ENCODE data around the gene TUBGCP5.

TUBGCP5 gene

GRCh38 chr15:22956978-22957260 is 82.5 kb downstream of the TUBGCP5 start:
- Mint-ChIP-seq H3K4me3 (no peak overlapping the region), H3K36me3 (ENCODE audit: low read depth) (no peaks in the 10 kb centered on the region), H3K4me1 (ENCODE audit: low read depth) (no peaks in the 10 kb centered on the region), H3K9me3 (no peaks in the 10 kb centered on the region), H3K27ac (no peak overlapping the region), H3K27me3 (no peaks in the 10 kb centered on the region)
- no peak for DNase-seq

DNA sequence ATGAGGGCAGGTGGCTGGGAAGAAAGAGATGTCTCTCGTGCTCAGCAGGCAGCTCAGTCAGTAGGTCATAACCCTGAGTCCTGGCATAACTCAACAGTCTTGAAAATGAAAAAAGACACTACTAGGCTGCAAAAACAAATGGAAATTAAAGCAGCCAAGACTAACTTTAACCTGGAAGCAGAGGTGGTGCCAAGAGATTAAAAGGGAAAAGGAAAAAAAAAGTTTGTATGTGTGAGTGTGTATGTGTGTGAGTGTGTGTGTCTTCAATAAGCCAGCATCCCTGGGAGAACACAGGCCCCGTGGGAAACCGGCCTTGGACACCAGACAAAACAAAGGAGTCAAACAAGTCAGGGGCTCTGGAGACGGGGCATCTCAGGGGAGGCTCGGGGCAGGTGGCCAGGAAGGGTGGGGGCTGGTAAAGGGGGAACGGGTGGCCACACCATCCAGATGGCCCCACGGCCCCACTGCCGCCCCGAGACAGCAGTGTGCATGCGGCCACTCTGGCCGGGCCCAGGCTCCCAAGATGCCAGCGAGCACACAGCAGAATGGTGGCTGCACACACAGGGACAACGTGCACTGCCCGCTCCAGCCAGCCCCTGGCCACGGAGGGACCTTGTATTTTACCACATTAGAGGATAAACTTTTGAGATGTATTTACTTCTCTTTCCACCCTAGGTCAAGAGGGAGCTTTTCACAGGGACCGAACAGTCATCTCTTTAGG is 83.0 kb downstream of the TUBGCP5 start:
- Mint-ChIP-seq H3K36me3 (ENCODE audit: low read depth) (no peaks in the 10 kb centered on the region), H3K9me3 (no peaks in the 10 kb centered on the region), H3K4me1 (ENCODE audit: low read depth) (no peaks in the 10 kb centered on the region), H3K27ac (no peak overlapping the region), H3K4me3 (no peak overlapping the region), H3K27me3 (no peaks in the 10 kb centered on the region)
- no peak for DNase-seq

DNA sequence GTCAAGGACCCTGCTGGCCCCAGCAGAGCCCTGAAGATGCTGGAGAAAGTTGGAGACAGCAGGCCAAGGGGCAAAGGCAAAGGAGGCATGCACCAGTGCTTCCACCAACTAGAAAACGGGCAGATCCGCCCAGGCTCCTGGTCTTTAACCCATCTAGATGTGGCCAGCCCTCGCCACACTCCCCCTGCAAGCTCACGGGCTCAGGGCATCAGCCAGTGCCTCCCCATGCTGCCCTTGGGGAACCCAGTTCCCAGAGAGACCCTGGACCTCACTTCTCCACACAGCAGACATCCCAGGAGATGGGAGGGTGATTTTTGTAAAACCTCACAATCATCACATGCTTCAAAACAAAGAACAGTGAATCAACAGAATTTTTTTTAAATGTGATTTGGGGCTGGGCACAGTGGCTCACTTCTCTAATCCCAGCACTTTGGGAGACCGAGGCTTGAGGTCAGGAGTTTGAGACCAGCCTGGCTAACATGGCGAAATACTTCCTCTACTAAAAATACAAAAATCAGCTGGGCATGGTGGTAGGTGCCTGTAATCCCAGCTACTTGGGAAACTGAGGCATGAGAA is 83.7 kb downstream of the TUBGCP5 start:
- no peaks in the 10 kb centered on the region for H3K4me1 Mint-ChIP-seq (ENCODE audit: low read depth)
- H3K36me3 Mint-ChIP-seq (ENCODE audit: low read depth), result no peaks in the 10 kb centered on the region
- DNase-seq, result no peak
- H3K27ac Mint-ChIP-seq, result no peak overlapping the region
- H3K27me3 Mint-ChIP-seq, result no peaks in the 10 kb centered on the region
- no peaks in the 10 kb centered on the region for H3K9me3 Mint-ChIP-seq
- no peak overlapping the region for H3K4me3 Mint-ChIP-seq

- H3K9me3 Mint-ChIP-seq, result no peaks in the 10 kb centered on the region
- H3K27me3 Mint-ChIP-seq, result no peaks in the 10 kb centered on the region
- H3K36me3 Mint-ChIP-seq (ENCODE audit: low read depth), result no peaks in the 10 kb centered on the region
- H3K27ac Mint-ChIP-seq, result no peak overlapping the region
- H3K4me1 Mint-ChIP-seq (ENCODE audit: low read depth), result no peaks in the 10 kb centered on the region
- DNase-seq, result no peak
- no peak overlapping the region for H3K4me3 Mint-ChIP-seq
Observed at GRCh38 chr15:22954798-22955543, 84.4 kb downstream of the TUBGCP5 start.

DNA sequence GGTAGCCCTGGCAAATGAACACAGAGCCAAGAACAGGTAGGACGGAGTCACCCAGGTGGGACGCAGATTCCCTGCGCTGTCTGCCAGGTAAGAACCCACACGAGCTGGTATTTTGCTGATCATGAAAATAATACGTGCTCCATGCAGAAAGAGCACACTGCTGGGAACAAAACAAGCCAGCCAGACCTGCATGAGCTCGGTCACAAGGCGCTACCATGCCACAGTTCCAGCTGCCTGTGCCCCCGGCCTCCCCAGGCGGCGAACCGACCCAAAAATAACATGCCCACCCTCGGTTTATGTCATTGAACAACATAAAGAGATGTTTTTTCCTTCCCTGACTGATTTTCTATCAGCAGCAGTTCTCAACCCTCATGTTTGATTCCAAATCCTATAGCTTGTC is 85.0 kb downstream of the TUBGCP5 start:
- H3K9me3 Mint-ChIP-seq, result no peaks in the 10 kb centered on the region
- no peak for DNase-seq
- no peaks in the 10 kb centered on the region for H3K27me3 Mint-ChIP-seq
- no peaks in the 10 kb centered on the region for H3K36me3 Mint-ChIP-seq (ENCODE audit: low read depth)
- H3K27ac Mint-ChIP-seq, result no peak overlapping the region
- peaks cover under 1% of the 10 kb centered on the region for H3K4me1 Mint-ChIP-seq (ENCODE audit: low read depth)
- H3K4me3 Mint-ChIP-seq, result no peak overlapping the region

DNA sequence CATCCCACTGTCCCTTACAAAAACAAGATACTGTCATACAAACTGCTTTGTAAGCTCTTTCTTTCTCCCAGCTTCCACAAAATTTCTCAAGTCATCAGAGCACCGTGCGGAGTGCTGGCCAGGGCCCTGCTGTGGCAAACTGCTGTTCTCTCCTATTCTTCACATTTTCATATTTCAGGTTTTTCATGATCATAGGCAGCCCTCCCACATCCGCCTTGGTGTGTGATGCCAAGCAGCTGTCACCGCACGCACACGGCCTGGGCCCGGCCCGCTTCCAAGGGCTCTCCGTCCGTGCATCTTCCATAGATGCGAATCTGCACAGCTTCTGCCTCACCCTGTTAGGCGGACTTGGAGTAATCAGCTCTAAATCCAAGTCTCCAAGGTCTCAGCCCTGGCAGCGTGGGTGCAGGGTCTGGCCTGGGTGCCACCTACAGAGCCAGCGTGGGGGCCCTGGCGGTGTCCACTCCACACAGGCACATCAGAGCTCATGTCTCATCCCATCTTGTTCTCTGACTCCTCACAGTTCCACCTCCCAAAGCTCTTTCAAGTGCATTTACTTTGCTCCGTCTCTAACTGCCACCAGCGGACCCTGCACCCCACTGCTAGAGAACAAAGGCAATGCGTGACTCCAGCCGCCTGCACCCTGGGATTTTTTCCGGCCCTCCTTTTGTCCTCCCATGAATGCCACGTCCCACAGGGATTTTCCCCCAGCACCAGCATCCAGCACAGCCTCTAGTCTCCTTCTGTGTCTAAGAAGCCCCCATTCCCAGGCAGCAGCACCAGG is 86.4 kb downstream of the TUBGCP5 start:
- no peak for DNase-seq
- H3K27me3 Mint-ChIP-seq, result peaks cover 2% of the 10 kb centered on the region
- no peak overlapping the region for H3K4me3 Mint-ChIP-seq
- peaks cover 13% of the 10 kb centered on the region for H3K4me1 Mint-ChIP-seq (ENCODE audit: low read depth)
- H3K27ac Mint-ChIP-seq, result no peak overlapping the region
- H3K9me3 Mint-ChIP-seq, result no peaks in the 10 kb centered on the region
- H3K36me3 Mint-ChIP-seq (ENCODE audit: low read depth), result no peaks in the 10 kb centered on the region

GRCh38 chr15:22951381-22952280 is 87.7 kb downstream of the TUBGCP5 start:
- Mint-ChIP-seq H3K27ac (no peak overlapping the region), H3K27me3 (peaks cover 2% of the 10 kb centered on the region), H3K9me3 (no peaks in the 10 kb centered on the region), H3K36me3 (ENCODE audit: low read depth) (no peaks in the 10 kb centered on the region), H3K4me1 (ENCODE audit: low read depth) (peaks cover 13% of the 10 kb centered on the region), H3K4me3 (no peak overlapping the region)
- DNase-seq, result no peak

GRCh38 chr15:22951031-22951380 is 88.4 kb downstream of the TUBGCP5 start:
- peaks cover 2% of the 10 kb centered on the region for H3K27me3 Mint-ChIP-seq
- H3K36me3 Mint-ChIP-seq (ENCODE audit: low read depth), result no peaks in the 10 kb centered on the region
- H3K4me1 Mint-ChIP-seq (ENCODE audit: low read depth), result peaks cover 13% of the 10 kb centered on the region
- DNase-seq, result no peak
- H3K4me3 Mint-ChIP-seq, result no peak overlapping the region
- no peaks in the 10 kb centered on the region for H3K9me3 Mint-ChIP-seq
- H3K27ac Mint-ChIP-seq, result no peak overlapping the region

- H3K27me3 Mint-ChIP-seq, result peaks cover 2% of the 10 kb centered on the region
- no peaks in the 10 kb centered on the region for H3K36me3 Mint-ChIP-seq (ENCODE audit: low read depth)
- H3K27ac Mint-ChIP-seq, result no peak overlapping the region
- DNase-seq, result no peak
- no peaks in the 10 kb centered on the region for H3K9me3 Mint-ChIP-seq
- peaks cover 13% of the 10 kb centered on the region for H3K4me1 Mint-ChIP-seq (ENCODE audit: low read depth)
- H3K4me3 Mint-ChIP-seq, result no peak overlapping the region
Observed at GRCh38 chr15:22950256-22950990, 88.9 kb downstream of the TUBGCP5 start.
